Heart left ventricle (tissue), 16 donors: ENCODE results near the gene PDCD1LG2. TPM values are rescaled to one million over a fixed set of nuclear protein-coding genes. Genes with fewer than 3 reads are reported as not detected.
"Not testable (repeated sequence)": the region's sequence is repeated elsewhere in the genome, so short reads cannot be mapped to it uniquely, and the experiment has no call there.

Experiments
- ATAC-seq, 4 donors: fragments of 200-7000 bp; cut with Tn5 transposase; one replicate each; pipeline ENCODE4 v1.9.1; 2020 to 2022; ENCODE audit warnings: moderate library complexity in 4 of 4, mild to moderate bottlenecking in 3 of 4, moderate number of reproducible peaks in 1 of 4
- DNase-seq, 5 donors: peaks; one replicate each; pipeline ENCODE4 v3.0.0-alpha.2; 2020
- H3K27ac ChIP-seq, 12 donors: fragments of 200-600 bp; sonication (generic) in 4 of 12; one replicate each; pipeline versions ENCODE4 v1.5.0 to v1.8.0; 2016 to 2022; ENCODE audit warnings: mild to moderate bottlenecking in 2 of 12
- H3K27me3 ChIP-seq, 9 donors: fragments of 200-600 bp; sonication (generic) in 2 of 9; one replicate each; pipeline versions ENCODE4 v1.5.1 to v1.8.0; 2016 to 2022; ENCODE audit warnings: mild to moderate bottlenecking in 3 of 9
- H3K36me3 ChIP-seq, 9 donors: fragments of 200-600 bp; sonication (generic) in 2 of 9; one replicate each; pipeline versions ENCODE4 v1.5.0 to v1.8.0; 2018 to 2022; ENCODE audit warnings: mild to moderate bottlenecking in 2 of 9
- H3K4me1 ChIP-seq, 12 donors: fragments of 200-600 bp; sonication (generic) in 4 of 12; one replicate each; pipeline versions ENCODE4 v1.5.0 to v1.8.0; 2016 to 2022; ENCODE audit warnings: mild to moderate bottlenecking in 3 of 12
- H3K4me3 ChIP-seq, 12 donors: fragments of 200-600 bp; sonication (generic) in 4 of 12; one replicate each; pipeline versions ENCODE4 v1.5.0 to v1.8.0; 2017 to 2022; ENCODE audit warnings: mild to moderate bottlenecking in 9 of 12, moderate library complexity in 4 of 12
- H3K9me3 ChIP-seq, 12 donors: fragments of 200-600 bp; sonication (generic) in 4 of 12; one replicate each; pipeline versions ENCODE4 v1.5.0 to v1.8.0; 2016 to 2022; ENCODE audit warnings: mild to moderate bottlenecking in 1 of 12
- POLR2A ChIP-seq, 2 donors: fragments of 450-650 bp; IDR thresholded peaks; one replicate each; pipeline ENCODE4 v1.6.1; 2017; ENCODE audit warnings: antibody characterized with exemption in 2 of 2, mild to moderate bottlenecking in 2 of 2, moderate library complexity in 2 of 2
- WGBS, 4 donors: extraction: QIAGEN DNeasy Blood & Tissue Kit in 2 of 4; methylation state at CpG; one replicate each; pipeline versions ENCODE4 v1.1.5 to v1.1.7; 2013 to 2018; 5-methylcytosine and 5-hydroxymethylcytosine counted together
- intact Hi-C, 10 donors: fragments of 100-400 bp; cut with DNase I; formaldehyde crosslinking; loops; one replicate each; pipeline versions ENCODE4 v1.11.1 to v1.14.2; 2022
- polyA plus RNA-seq, 2 donors: library from polyadenylated mRNA; stranded (reverse); fragments of 200-250 nt; gene quantifications; one replicate each; pipeline ENCODE4 v1.2.3, GENCODE V29; 2013
- total RNA-seq, 9 donors: library from RNA; depleted of rRNA in 2 of 9; stranded (reverse); fragments of >200 nt in 2 of 9; fragmentation: NEBNext Ultra II Directional in 3 of 9; extraction: Animal tissue kit (Norgen Biotek cat#: 25700) in 3 of 9; gene quantifications; one replicate each; pipeline versions ENCODE4 v1.1.0 to v1.2.4, GENCODE V29; 2016 to 2023
- TF ChIP-seq, protein P1 (sequence below), 12 donors: fragments of 200-600 bp; sonication (generic) in 4 of 12; IDR thresholded peaks; one replicate each; pipeline versions ENCODE4 v1.5.0 to v1.8.0; 2018 to 2022; ENCODE audit warnings: antibody characterized with exemption in 12 of 12, mild to moderate bottlenecking in 5 of 12
- donor health status: ischemic (EF 13 %, LVEDD 7.1; RV severe dilation, severe dysfunction).
- donor health status: healthy with polysubstance abuse.
- donor health status: DM: no; HTN: yes; CAD: no.
- donor health status: DM: no; HTN: no; CAD: no.
- donor health status: ischemic (EF 25% LVEDD 6.9; RV normal size, moderate dysfunction).
- donor health status: ischemic (EF 25% LVEDD 5.7; RV mildly dilated, moderate dysfunction).
- donor health status: healthy.
- donor health status: DM: yes; HTN: yes; CAD: no.
- donor health status: ischemic (EF 35%, LVEDD 5.7; RV mildly dilated, moderate dysfunction).
- donor health status: nonischemic (EF 11% LVEDD 7.7; RV severe dilation, severe dysfunction).
- donor health status: DM: yes; HTN: yes; CAD: no.
- donor health status: PGD.
- donor health status: ischemic (EF 29% LVEDD 5.4; RV normal size, mild dysfunction).
- donor health status: nonischemic (EF 23%, LVEDD 6.1; RV moderate dilation, normal function).

The PDCD1LG2 gene
- total and polyA plus RNA-seq, 11 donors = 0.53 to 10.5 (median 1.1) TPM

DNA sequence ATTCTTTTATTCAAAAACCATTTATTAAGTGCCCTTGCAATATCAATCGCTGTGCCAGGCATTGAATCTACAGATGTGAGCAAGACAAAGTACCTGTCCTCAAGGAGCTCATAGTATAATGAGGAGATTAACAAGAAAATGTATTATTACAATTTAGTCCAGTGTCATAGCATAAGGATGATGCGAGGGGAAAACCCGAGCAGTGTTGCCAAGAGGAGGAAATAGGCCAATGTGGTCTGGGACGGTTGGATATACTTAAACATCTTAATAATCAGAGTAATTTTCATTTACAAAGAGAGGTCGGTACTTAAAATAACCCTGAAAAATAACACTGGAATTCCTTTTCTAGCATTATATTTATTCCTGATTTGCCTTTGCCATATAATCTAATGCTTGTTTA is 41.5 kb upstream of the PDCD1LG2 start:
- no peak for ATAC-seq
- Histone ChIP-seq H3K36me3 (peaks cover 0 to 60% (median 43%) of the 10 kb centered on the region in 9 donors), H3K4me3 (no peak overlapping the region), H3K27ac (no peak overlapping the region), H3K9me3 (no peaks in the 10 kb centered on the region), H3K4me1 (peaks cover 0 to 18% (median 0%) of the 10 kb centered on the region in 12 donors), H3K27me3 (no peaks in the 10 kb centered on the region)
- TF ChIP-seq, protein P1, sequence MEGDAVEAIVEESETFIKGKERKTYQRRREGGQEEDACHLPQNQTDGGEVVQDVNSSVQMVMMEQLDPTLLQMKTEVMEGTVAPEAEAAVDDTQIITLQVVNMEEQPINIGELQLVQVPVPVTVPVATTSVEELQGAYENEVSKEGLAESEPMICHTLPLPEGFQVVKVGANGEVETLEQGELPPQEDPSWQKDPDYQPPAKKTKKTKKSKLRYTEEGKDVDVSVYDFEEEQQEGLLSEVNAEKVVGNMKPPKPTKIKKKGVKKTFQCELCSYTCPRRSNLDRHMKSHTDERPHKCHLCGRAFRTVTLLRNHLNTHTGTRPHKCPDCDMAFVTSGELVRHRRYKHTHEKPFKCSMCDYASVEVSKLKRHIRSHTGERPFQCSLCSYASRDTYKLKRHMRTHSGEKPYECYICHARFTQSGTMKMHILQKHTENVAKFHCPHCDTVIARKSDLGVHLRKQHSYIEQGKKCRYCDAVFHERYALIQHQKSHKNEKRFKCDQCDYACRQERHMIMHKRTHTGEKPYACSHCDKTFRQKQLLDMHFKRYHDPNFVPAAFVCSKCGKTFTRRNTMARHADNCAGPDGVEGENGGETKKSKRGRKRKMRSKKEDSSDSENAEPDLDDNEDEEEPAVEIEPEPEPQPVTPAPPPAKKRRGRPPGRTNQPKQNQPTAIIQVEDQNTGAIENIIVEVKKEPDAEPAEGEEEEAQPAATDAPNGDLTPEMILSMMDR (IDR thresholded peaks at IDR 0.05) = no peak
- no peak for TF ChIP-seq POLR2A (IDR thresholded peaks at IDR 0.05)
- intact Hi-C loops = no loop called here
- WGBS, 4 donors = 66 to 73% (median 71%) methylated on average over 5 of the region's 5 CpGs
- DNase-seq = no peak

DNA sequence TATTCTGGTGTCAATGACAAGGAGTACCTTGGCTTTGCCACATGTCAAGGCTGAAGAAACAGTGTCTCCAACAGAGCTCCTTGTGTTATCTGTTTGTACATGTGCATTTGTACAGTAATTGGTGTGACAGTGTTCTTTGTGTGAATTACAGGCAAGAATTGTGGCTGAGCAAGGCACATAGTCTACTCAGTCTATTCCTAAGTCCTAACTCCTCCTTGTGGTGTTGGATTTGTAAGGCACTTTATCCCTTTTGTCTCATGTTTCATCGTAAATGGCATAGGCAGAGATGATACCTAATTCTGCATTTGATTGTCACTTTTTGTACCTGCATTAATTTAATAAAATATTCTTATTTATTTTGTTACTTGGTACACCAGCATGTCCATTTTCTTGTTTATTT is 40.2 kb upstream of the PDCD1LG2 start:
- ATAC-seq (no peak), DNase-seq (no peak)
- Histone ChIP-seq H3K27ac (no peak overlapping the region), H3K27me3 (no peaks in the 10 kb centered on the region), H3K36me3 (peaks cover 0 to 49% (median 34%) of the 10 kb centered on the region in 9 donors), H3K4me1 (peaks cover 0 to 16% (median 0%) of the 10 kb centered on the region in 12 donors), H3K4me3 (no peak overlapping the region), H3K9me3 (no peaks in the 10 kb centered on the region)
- WGBS, 4 donors = 78 to 92% (median 91%) methylated on average over 1 of the region's 1 CpG
- intact Hi-C loops = no loop called here
- TF ChIP-seq, protein P1 (IDR thresholded peaks at IDR 0.05) = no peak
- TF ChIP-seq POLR2A (IDR thresholded peaks at IDR 0.05) = no peak

DNA sequence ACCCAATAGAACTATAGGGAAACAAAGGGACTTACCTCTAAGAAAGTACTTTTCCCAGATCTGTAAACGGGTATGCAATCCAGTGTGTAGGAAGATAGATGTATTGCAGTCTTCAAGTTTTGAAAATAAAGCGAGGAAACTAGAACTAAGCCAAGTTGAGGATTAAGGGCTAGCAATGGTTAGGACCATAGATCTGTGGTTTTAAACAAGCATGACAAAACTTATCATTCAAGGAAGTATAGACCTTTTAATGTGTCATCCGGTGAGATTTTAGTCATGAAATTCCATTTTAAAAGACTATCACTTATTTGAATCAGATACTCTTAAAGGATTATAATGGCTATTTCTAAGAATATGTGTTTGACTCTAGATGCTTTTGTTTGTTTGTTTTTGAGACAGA is 39.5 kb upstream of the PDCD1LG2 start:
- DNase-seq = no peak

DNA sequence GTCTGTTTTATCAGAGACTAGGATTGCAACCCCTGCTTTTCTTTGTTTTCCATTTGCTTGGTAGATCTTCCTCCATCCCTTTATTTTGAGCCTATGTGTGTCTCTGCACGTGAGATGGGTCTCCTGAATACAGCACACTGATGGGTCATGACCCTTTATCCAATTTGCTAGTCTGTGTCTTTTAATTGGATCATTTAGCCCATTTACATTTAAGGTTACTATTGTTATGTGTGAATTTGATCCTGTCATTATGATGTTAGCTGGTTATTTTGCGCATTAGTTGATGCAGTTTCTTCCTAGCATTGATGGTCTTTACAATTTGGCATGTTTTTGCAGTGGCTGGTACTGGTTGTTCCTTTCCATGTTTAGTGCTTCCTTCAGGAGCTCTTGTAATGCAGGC is 34.7 kb upstream of the PDCD1LG2 start:
- ATAC-seq, intact Hi-C loops: not testable (repeated sequence)
- WGBS, 4 donors = 89 to 98% (median 90%) methylated on average over 2 of the region's 2 CpGs

More for the DNA sequence above, 39.5 kb upstream of the PDCD1LG2 start:
- 92 to 97% (median 95%) methylated on average over 3 of the region's 3 CpGs for WGBS, 4 donors
- no peaks in the 10 kb centered on the region for H3K9me3 ChIP-seq
- TF ChIP-seq, protein P1 (IDR thresholded peaks at IDR 0.05) = no peak
- no peak for TF ChIP-seq POLR2A (IDR thresholded peaks at IDR 0.05)
- peaks cover 0 to 10% (median 0%) of the 10 kb centered on the region in 12 donors for H3K4me1 ChIP-seq
- H3K27ac ChIP-seq = no peak overlapping the region
- H3K27me3 ChIP-seq = no peaks in the 10 kb centered on the region
- no peak for ATAC-seq
- H3K4me3 ChIP-seq = no peak overlapping the region
- intact Hi-C loops = no loop called here
- peaks cover 0 to 42% (median 27%) of the 10 kb centered on the region in 9 donors for H3K36me3 ChIP-seq

DNA sequence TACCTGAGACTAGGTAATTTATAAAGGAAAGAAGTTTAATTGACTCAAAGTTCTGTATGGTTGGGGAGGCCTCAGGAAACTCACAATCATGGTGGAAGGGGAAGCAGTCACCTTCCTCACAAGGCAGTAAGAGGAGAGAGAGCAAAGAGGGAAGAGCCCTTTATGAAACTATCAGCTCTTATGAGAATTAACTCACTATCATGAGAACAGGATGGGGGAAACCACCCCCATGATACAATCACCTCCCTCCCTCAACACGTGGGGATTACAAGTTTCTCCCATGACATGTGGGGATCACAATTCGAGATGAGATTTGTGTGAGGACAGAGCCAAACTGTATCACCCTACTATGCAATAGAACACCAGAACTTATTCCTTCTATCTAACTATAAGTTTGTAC is 32.1 kb upstream of the PDCD1LG2 start:
- Histone ChIP-seq H3K27me3 (no peaks in the 10 kb centered on the region), H3K27ac (no peak overlapping the region), H3K9me3 (no peaks in the 10 kb centered on the region), H3K4me1 (peaks cover 0 to 3% (median 0%) of the 10 kb centered on the region in 12 donors), H3K4me3 (no peak overlapping the region), H3K36me3 (no peaks in the 10 kb centered on the region)
- DNase-seq (no peak), ATAC-seq (no peak)
- TF ChIP-seq, protein P1 (IDR thresholded peaks at IDR 0.05) = no peak
- no peak for TF ChIP-seq POLR2A (IDR thresholded peaks at IDR 0.05)
- 69 to 78% (median 71%) methylated on average over 2 of the region's 2 CpGs for WGBS, 4 donors
- intact Hi-C loops = no loop called here

More for the DNA sequence above, 34.7 kb upstream of the PDCD1LG2 start:
- H3K9me3 ChIP-seq, H3K36me3 ChIP-seq, H3K4me3 ChIP-seq, DNase-seq, H3K27ac ChIP-seq, H3K27me3 ChIP-seq, H3K4me1 ChIP-seq: not testable (repeated sequence)
